GM21717 (cell line): Measurements from ENCODE around the gene ROR1.

Experiments used
- ATAC-seq: cut with Tn5 transposase; IDR thresholded peaks from one replicate; pipeline ENCODE4 v1.9.1; 2021; ENCODE audit warnings: mild to moderate bottlenecking, moderate library complexity; ENCODE audit not compliant: unreplicated experiment

The ROR1 gene

GRCh38 chr1:63773815-63774616, at the start of gene ROR1:
TSS of gene ROR1 (plus strand) at chr1:63774017.
- ATAC-seq = peak; percentile 71

- no peak for ATAC-seq
Observed at GRCh38 chr1:63724375-63724899, 49.4 kb upstream of the ROR1 start.

- ATAC-seq = no peak
Observed at GRCh38 chr1:63728611-63729226, 45.1 kb upstream of the ROR1 start.

- no peak for ATAC-seq
Observed at GRCh38 chr1:63729227-63729620, 44.6 kb upstream of the ROR1 start.

- no peak for ATAC-seq
Observed at GRCh38 chr1:63730211-63730610, 43.6 kb upstream of the ROR1 start.

- ATAC-seq = no peak
Observed at GRCh38 chr1:63731117-63732043, 42.4 kb upstream of the ROR1 start.

GRCh38 chr1:63732666-63733065, 41.2 kb upstream of the ROR1 start:
- ATAC-seq = no peak

GRCh38 chr1:63738772-63739171, 35.0 kb upstream of the ROR1 start:
- ATAC-seq = no peak

- ATAC-seq = no peak
Observed at GRCh38 chr1:63739452-63739851, 34.4 kb upstream of the ROR1 start.

- ATAC-seq = no peak
Observed at GRCh38 chr1:63740432-63740831, 33.4 kb upstream of the ROR1 start.

- no peak for ATAC-seq
Observed at GRCh38 chr1:63742526-63742925, 31.3 kb upstream of the ROR1 start.

GRCh38 chr1:63743781-63744180, 30.0 kb upstream of the ROR1 start:
- ATAC-seq = no peak

- ATAC-seq = no peak
Observed at GRCh38 chr1:63746129-63746864, 27.5 kb upstream of the ROR1 start.

- ATAC-seq = no peak
Observed at GRCh38 chr1:63747445-63747844, 26.4 kb upstream of the ROR1 start.

GRCh38 chr1:63748046-63748580, 25.7 kb upstream of the ROR1 start:
- no peak for ATAC-seq

GRCh38 chr1:63748641-63749040, 25.2 kb upstream of the ROR1 start:
- no peak for ATAC-seq

- ATAC-seq = no peak
Observed at GRCh38 chr1:63750721-63751120, 23.1 kb upstream of the ROR1 start.

- no peak for ATAC-seq
Observed at GRCh38 chr1:63752176-63752575, 21.6 kb upstream of the ROR1 start.

- no peak for ATAC-seq
Observed at GRCh38 chr1:63753591-63753990, 20.2 kb upstream of the ROR1 start.

GRCh38 chr1:63756839-63757238, 17.0 kb upstream of the ROR1 start:
- ATAC-seq = no peak
